Stimulated activated CD8-positive, alpha-beta memory T cell treated with anti-CD3 and anti-CD28 coated beads, Interleukin-2, amount 100 ng/mL, for 1 hour (primary cell): ENCODE data around the gene MMP10.

Source experiments
- DNase-seq, 2 donors: peaks; one replicate each; pipeline ENCODE4 v3.0.0-alpha.2; 2020; ENCODE audit warnings: low read depth in 2 of 2

MMP10 gene

GRCh38 chr11:102729849-102730815, 50.3 kb downstream of the MMP10 start:
- no peak for DNase-seq

DNA sequence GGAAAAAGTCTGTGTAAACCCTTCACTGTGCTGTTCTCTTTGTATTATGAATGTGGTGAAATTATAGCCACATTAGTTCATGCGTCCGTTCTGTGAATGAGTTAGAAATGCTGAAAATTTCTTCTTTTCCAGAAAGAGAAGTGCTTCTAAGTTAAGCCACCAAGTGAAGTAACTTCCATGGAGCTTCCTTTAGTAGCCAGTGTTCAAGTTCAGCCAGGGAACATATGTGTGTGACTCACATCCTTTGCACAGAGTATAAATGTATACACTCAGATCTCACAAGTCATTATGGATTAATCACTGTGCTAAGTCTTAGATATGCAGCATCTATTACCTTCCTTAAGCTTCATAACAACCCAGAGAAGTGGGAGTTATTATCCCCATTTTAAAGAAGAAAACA, 52.5 kb downstream of the MMP10 start:
- no peak for DNase-seq

GRCh38 chr11:102724904-102725500, 55.4 kb downstream of the MMP10 start, which contains the start of gene MMP8:
TSS of gene MMP8 (minus strand) at chr11:102724954. CDS start at chr11:102724855, 99 bp downstream.
- DNase-seq, result no peak

- DNase-seq, result no peak
These were observed 57.6 kb downstream of the MMP10 start for GRCh38 chr11:102722821-102723220.
